ENCODE measurements around the gene SAXO2.

SAXO2 gene

GRCh38 chr15:82300883-82301282 is 38.3 kb downstream of the SAXO2 start:
- Histone ChIP-seq H3K9ac (ENCODE audit: low read length) (no peak overlapping the region), H3F3A (ENCODE audit: insufficient read depth) (no peaks in the 10 kb centered on the region), H3K79me2 (ENCODE audit: insufficient read depth, low read length) (no peaks in the 10 kb centered on the region), H4K20me1 (ENCODE audit: low read depth, low read length) (no peaks in the 10 kb centered on the region), H2AFZ (ENCODE audit: low read depth, low read length, severe bottlenecking) (no peak overlapping the region), H3K9me3 (ENCODE audit: insufficient read depth, low read length) (no peaks in the 10 kb centered on the region), H3K4me2 (ENCODE audit: low read depth, low read length, poor library complexity, severe bottlenecking) (no peak overlapping the region), H3K36me3 (ENCODE audit: low read length) (no peaks in the 10 kb centered on the region), H3K27me3 (ENCODE audit: low read length) (no peaks in the 10 kb centered on the region), H3K27ac (ENCODE audit: low read depth, low read length) (no peak overlapping the region), H3K9me2 (replicated peaks; ENCODE audit: insufficient read depth, low read length) (no peaks in the 10 kb centered on the region), H3K4me3 (ENCODE audit: insufficient read depth, low read length, poor library complexity, severe bottlenecking) (no peak overlapping the region)
- TF ChIP-seq CTCF (IDR thresholded peaks at IDR 0.05; ENCODE audit: insufficient read depth, low read length, poor library complexity, severe bottlenecking) = no peak

GRCh38 chr15:82301296-82302016 is 38.8 kb downstream of the SAXO2 start:
- Histone ChIP-seq H3K4me2 (ENCODE audit: low read depth, low read length, poor library complexity, severe bottlenecking) (no peak overlapping the region), H3K9ac (ENCODE audit: low read length) (no peak overlapping the region), H3F3A (ENCODE audit: insufficient read depth) (no peaks in the 10 kb centered on the region), H3K9me2 (replicated peaks; ENCODE audit: insufficient read depth, low read length) (no peaks in the 10 kb centered on the region), H3K79me2 (ENCODE audit: insufficient read depth, low read length) (no peaks in the 10 kb centered on the region), H3K9me3 (ENCODE audit: insufficient read depth, low read length) (no peaks in the 10 kb centered on the region), H3K4me3 (ENCODE audit: insufficient read depth, low read length, poor library complexity, severe bottlenecking) (no peak overlapping the region), H2AFZ (ENCODE audit: low read depth, low read length, severe bottlenecking) (no peak overlapping the region), H4K20me1 (ENCODE audit: low read depth, low read length) (no peaks in the 10 kb centered on the region), H3K27ac (ENCODE audit: low read depth, low read length) (no peak overlapping the region), H3K36me3 (ENCODE audit: low read length) (no peaks in the 10 kb centered on the region), H3K27me3 (ENCODE audit: low read length) (no peaks in the 10 kb centered on the region)
- TF ChIP-seq EZH2phosphoT487 (conservative IDR thresholded peaks at IDR 0.05; ENCODE audit: low read length) (no peak), CTCF (IDR thresholded peaks at IDR 0.05; ENCODE audit: insufficient read depth, low read length, poor library complexity, severe bottlenecking) (no peak)

GRCh38 chr15:82303956-82304777 is 41.5 kb downstream of the SAXO2 start:
- TF ChIP-seq CTCF (IDR thresholded peaks at IDR 0.05; ENCODE audit: insufficient read depth, low read length, poor library complexity, severe bottlenecking) (no peak), EZH2phosphoT487 (conservative IDR thresholded peaks at IDR 0.05; ENCODE audit: low read length) (no peak)

More at GRCh38 chr15:82303956-82304777, 41.5 kb downstream of the SAXO2 start:
- no peak overlapping the region for H2AFZ ChIP-seq (ENCODE audit: low read depth, low read length, severe bottlenecking)
- no peaks in the 10 kb centered on the region for H3K36me3 ChIP-seq (ENCODE audit: low read length)
- no peaks in the 10 kb centered on the region for H3K9me3 ChIP-seq (ENCODE audit: insufficient read depth, low read length)
- no peak overlapping the region for H3K4me2 ChIP-seq (ENCODE audit: low read depth, low read length, poor library complexity, severe bottlenecking)
- H3K27me3 ChIP-seq (ENCODE audit: low read length) = no peaks in the 10 kb centered on the region
- no peaks in the 10 kb centered on the region for H3F3A ChIP-seq (ENCODE audit: insufficient read depth)
- H3K9me2 ChIP-seq (replicated peaks; ENCODE audit: insufficient read depth, low read length) = no peaks in the 10 kb centered on the region
- H3K9ac ChIP-seq (ENCODE audit: low read length) = no peak overlapping the region
- H4K20me1 ChIP-seq (ENCODE audit: low read depth, low read length) = no peaks in the 10 kb centered on the region
- H3K4me3 ChIP-seq (ENCODE audit: insufficient read depth, low read length, poor library complexity, severe bottlenecking) = no peak overlapping the region
- no peaks in the 10 kb centered on the region for H3K79me2 ChIP-seq (ENCODE audit: insufficient read depth, low read length)
- H3K27ac ChIP-seq (ENCODE audit: low read depth, low read length) = no peak overlapping the region

Data from SU-DHL-6 (cell line).